ENCODE measurements around the gene VAMP4. TPM values are rescaled to one million over a fixed set of nuclear protein-coding genes. Genes with fewer than 3 reads are reported as not detected.
"Not testable (repeated sequence)": the region's sequence is repeated elsewhere in the genome, so short reads cannot be mapped to it uniquely, and the experiment has no call there.

The VAMP4 gene
- total RNA-seq, 2 donors from 2014 or later: 4.9 to 5.9 TPM

DNA sequence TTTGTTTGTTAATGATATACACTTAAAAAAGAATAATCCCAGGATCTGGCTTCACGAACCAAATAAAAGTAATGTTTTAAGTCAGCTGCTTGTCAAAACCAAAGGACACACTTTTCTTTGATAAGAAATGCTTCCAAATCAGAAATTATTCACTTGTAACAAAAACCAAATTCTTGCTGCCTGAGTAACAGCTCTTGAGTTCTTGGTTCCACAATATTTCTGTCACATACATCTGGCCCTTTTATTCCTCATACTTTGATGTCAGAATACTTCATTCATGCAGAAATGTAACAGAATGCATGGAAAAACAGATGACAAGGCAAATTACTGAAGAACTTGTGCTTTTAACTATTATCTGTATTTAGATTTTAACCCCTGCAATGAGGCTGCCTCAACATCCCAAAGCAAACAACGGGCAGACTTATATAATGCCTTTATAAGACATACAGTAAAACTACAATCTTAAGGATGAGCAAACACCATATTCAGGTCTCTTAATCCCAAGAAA lies 1.5 kb downstream of the VAMP4 start:
- peaks cover 26% of the 10 kb centered on the region for H3K36me3 ChIP-seq
- H3K27ac ChIP-seq: no peak overlapping the region
- TF ChIP-seq, protein P1, sequence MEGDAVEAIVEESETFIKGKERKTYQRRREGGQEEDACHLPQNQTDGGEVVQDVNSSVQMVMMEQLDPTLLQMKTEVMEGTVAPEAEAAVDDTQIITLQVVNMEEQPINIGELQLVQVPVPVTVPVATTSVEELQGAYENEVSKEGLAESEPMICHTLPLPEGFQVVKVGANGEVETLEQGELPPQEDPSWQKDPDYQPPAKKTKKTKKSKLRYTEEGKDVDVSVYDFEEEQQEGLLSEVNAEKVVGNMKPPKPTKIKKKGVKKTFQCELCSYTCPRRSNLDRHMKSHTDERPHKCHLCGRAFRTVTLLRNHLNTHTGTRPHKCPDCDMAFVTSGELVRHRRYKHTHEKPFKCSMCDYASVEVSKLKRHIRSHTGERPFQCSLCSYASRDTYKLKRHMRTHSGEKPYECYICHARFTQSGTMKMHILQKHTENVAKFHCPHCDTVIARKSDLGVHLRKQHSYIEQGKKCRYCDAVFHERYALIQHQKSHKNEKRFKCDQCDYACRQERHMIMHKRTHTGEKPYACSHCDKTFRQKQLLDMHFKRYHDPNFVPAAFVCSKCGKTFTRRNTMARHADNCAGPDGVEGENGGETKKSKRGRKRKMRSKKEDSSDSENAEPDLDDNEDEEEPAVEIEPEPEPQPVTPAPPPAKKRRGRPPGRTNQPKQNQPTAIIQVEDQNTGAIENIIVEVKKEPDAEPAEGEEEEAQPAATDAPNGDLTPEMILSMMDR (IDR thresholded peaks at IDR 0.05): no peak
- peaks cover 0 to 27% of the 10 kb centered on the region in 2 donors for H3K4me1 ChIP-seq
- H3K4me3 ChIP-seq: no peak overlapping the region
- no peaks in the 10 kb centered on the region for H3K27me3 ChIP-seq
- DNase-seq (ENCODE audit: low spot score): no peak
- H3K9me3 ChIP-seq: no peaks in the 10 kb centered on the region

GRCh38 chr1:171739656-171740055 lies 2.2 kb downstream of the VAMP4 start:
- DNase-seq (ENCODE audit: low spot score): no peak
- no peaks in the 10 kb centered on the region for H3K9me3 ChIP-seq
- H3K27me3 ChIP-seq: no peaks in the 10 kb centered on the region
- TF ChIP-seq, protein P1 (IDR thresholded peaks at IDR 0.05): no peak
- peaks cover 28% of the 10 kb centered on the region for H3K36me3 ChIP-seq
- no peak overlapping the region for H3K27ac ChIP-seq
- peaks cover 0 to 27% of the 10 kb centered on the region in 2 donors for H3K4me1 ChIP-seq
- H3K4me3 ChIP-seq: no peak overlapping the region

- TF ChIP-seq, protein P1 (IDR thresholded peaks at IDR 0.05): no peak
- H3K9me3 ChIP-seq: no peaks in the 10 kb centered on the region
- no peak overlapping the region for H3K4me3 ChIP-seq
- peaks cover 30% of the 10 kb centered on the region for H3K36me3 ChIP-seq
- peaks cover 0 to 27% of the 10 kb centered on the region in 2 donors for H3K4me1 ChIP-seq
- no peaks in the 10 kb centered on the region for H3K27me3 ChIP-seq
- no peak overlapping the region for H3K27ac ChIP-seq
- DNase-seq (ENCODE audit: low spot score): no peak
Measured at GRCh38 chr1:171738911-171739310, 3.0 kb downstream of the VAMP4 start.

DNA sequence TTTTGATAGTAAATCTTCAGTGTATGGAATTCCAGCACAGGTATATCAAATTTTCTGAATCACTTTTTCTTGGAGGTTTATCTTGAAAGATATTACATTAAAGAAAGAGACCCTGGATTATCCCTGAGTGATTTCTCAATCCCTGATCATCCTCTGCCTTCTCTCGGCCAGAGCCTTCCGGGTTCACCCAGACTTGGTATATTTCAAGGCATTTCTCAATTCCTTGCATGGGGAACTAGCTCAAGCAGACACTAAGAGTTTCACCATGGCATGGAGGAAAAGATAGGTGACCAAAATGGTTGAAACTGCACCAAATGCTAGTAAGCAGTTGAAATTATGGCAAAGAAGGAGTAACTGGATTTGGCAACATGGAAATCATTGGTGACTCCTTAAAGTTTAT lies 5.7 kb downstream of the VAMP4 start:
- H3K27ac ChIP-seq: no peak overlapping the region
- TF ChIP-seq, protein P1 (IDR thresholded peaks at IDR 0.05): no peak
- no peak overlapping the region for H3K4me3 ChIP-seq
- H3K9me3 ChIP-seq: no peaks in the 10 kb centered on the region
- no peaks in the 10 kb centered on the region for H3K27me3 ChIP-seq
- no peak for DNase-seq (ENCODE audit: low spot score)
- H3K4me1 ChIP-seq: peaks cover 0 to 18% of the 10 kb centered on the region in 2 donors
- peaks cover 32% of the 10 kb centered on the region for H3K36me3 ChIP-seq

DNA sequence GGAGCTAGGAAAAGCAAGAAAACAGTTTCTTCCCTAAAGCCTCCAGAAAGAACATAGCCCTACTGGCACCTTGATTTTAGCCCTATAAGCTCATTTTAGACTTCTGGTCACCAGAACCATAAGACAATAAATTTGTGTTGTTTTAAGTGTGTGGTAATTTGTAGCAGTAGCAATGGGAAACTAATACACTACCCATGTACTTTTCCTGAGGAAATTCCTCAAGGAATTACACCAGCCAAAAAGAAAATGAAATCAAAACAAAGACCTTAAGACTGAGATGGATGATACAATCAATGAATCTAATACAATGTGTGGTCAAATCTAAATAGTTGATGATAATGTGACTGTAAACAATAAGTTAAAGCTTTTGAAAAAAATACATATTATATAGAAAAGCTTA lies 11.8 kb downstream of the VAMP4 start:
- Histone ChIP-seq H3K4me1 (no peaks in the 10 kb centered on the region), H3K27ac (no peak overlapping the region), H3K9me3 (no peaks in the 10 kb centered on the region), H3K4me3 (no peak overlapping the region), H3K27me3 (no peaks in the 10 kb centered on the region), H3K36me3 (peaks cover 14% of the 10 kb centered on the region)
- no peak for DNase-seq (ENCODE audit: low spot score)
- TF ChIP-seq, protein P1 (IDR thresholded peaks at IDR 0.05): no peak

- Histone ChIP-seq H3K9me3 (peaks cover 0 to 7% of the 10 kb centered on the region in 2 donors), H3K27me3 (no peaks in the 10 kb centered on the region), H3K27ac (no peak overlapping the region), H3K36me3 (peaks cover 10% of the 10 kb centered on the region), H3K4me3 (no peak overlapping the region), H3K4me1 (no peaks in the 10 kb centered on the region)
- DNase-seq (ENCODE audit: low spot score): no peak
- TF ChIP-seq, protein P1 (IDR thresholded peaks at IDR 0.05): no peak
Measured at GRCh38 chr1:171727778-171728177, 14.1 kb downstream of the VAMP4 start.

- DNase-seq (ENCODE audit: low spot score); H3K27ac ChIP-seq; H3K4me3 ChIP-seq; H3K27me3 ChIP-seq; H3K36me3 ChIP-seq; H3K4me1 ChIP-seq; H3K9me3 ChIP-seq: not testable (repeated sequence)
Measured at GRCh38 chr1:171723180-171723579, 18.7 kb downstream of the VAMP4 start.

Measured in right atrium auricular region (tissue), 2 donors.